K562 (cell line): ENCODE data around the gene DNAJC11. TPM values are rescaled to one million over a fixed set of nuclear protein-coding genes. Genes with fewer than 3 reads are reported as not detected.

Experiments
- BCL6 ChIP-seq: fragments of 250-450 bp; sonication (Bioruptor Pico); IDR thresholded peaks from 2 replicates; pipeline ENCODE4 v1.4.0; 2020
- BCLAF1 ChIP-seq, 2 experiments: fragments of 450-650 bp in 1 of 2; IDR thresholded peaks; 2 replicates each; pipeline ENCODE4 v1.6.1; 2011 to 2017; ENCODE audit warnings: low read depth in 2 of 2, antibody characterized with exemption in 1 of 2, borderline replicate concordance in 1 of 2, low read length in 1 of 2, mild to moderate bottlenecking in 1 of 2, mixed read lengths in 1 of 2; ENCODE audit not compliant: control insufficient read depth in 1 of 2
- CREB1 ChIP-seq, 2 experiments: sonication (generic) in 1 of 2; formaldehyde crosslinking in 1 of 2; IDR thresholded peaks; 2 replicates each; pipeline versions ENCODE4 v1.6.1 to v1.8.0; 2012 to 2022; ENCODE audit warnings: inconsistent platforms in 1 of 2, mild to moderate bottlenecking in 1 of 2, missing genetic modification reagents in 1 of 2, moderate library complexity in 1 of 2
- HES1 ChIP-seq: fragments of 450-650 bp; IDR thresholded peaks from 2 replicates; pipeline ENCODE4 v1.6.1; 2016; ENCODE audit warnings: low read depth, mild to moderate bottlenecking, moderate library complexity
- JUND ChIP-seq, 2 experiments: IDR thresholded peaks; 2 replicates in 1 of 2; 3 replicates in 1 of 2; pipeline ENCODE4 v1.6.1; 2011; ENCODE audit warnings: borderline replicate concordance in 2 of 2, low read depth in 2 of 2, low read length in 2 of 2, improper control_type of control experiment in 1 of 2, missing biosample characterization in 1 of 2, missing genetic modification characterization in 1 of 2, missing genetic modification reagents in 1 of 2
- KHSRP ChIP-seq: fragments of 450-650 bp; IDR thresholded peaks from 2 replicates; pipeline ENCODE4 v1.6.1; 2017
- MYC ChIP-seq, 2 experiments: fragments of 250-450 bp in 1 of 2; sonication (Bioruptor Pico) in 1 of 2; IDR thresholded peaks; 2 replicates each; pipeline versions ENCODE4 v1.5.1 to v1.6.1; 2012 to 2021; ENCODE audit warnings: low read depth in 2 of 2, borderline replicate concordance in 1 of 2, improper control_type of control experiment in 1 of 2, low read length in 1 of 2, mild to moderate bottlenecking in 1 of 2, moderate library complexity in 1 of 2
- MYNN ChIP-seq, 2 experiments: sonication (generic); formaldehyde crosslinking in 1 of 2; IDR thresholded peaks; 2 replicates each; pipeline versions ENCODE4 v1.5.0 to v1.6.1; 2016 to 2020; ENCODE audit warnings: antibody characterized with exemption in 1 of 2, missing genetic modification reagents in 1 of 2
- NR2C1 ChIP-seq, 2 experiments: fragments of 450-650 bp; IDR thresholded peaks; 2 replicates each; pipeline ENCODE4 v1.6.1; 2017; ENCODE audit warnings: mild to moderate bottlenecking in 2 of 2, antibody characterized with exemption in 1 of 2, inconsistent platforms in 1 of 2, missing compliant biosample characterization in 1 of 2, missing genetic modification characterization in 1 of 2
- PKNOX1 ChIP-seq: fragments of 450-650 bp; IDR thresholded peaks from 2 replicates; pipeline ENCODE4 v1.6.1; 2016
- PTBP1 ChIP-seq: fragments of 200-400 bp; formaldehyde crosslinking; IDR thresholded peaks from 2 replicates; pipeline ENCODE4 v1.6.1; 2017; ENCODE audit warnings: low read depth, low read length
- SAP30 ChIP-seq: fragments of 200-600 bp; sonication (generic); IDR thresholded peaks from 2 replicates; pipeline ENCODE4 v1.6.1; 2012; ENCODE audit warnings: borderline replicate concordance, low read depth, mild to moderate bottlenecking, moderate library complexity, low read length, control low read depth, inconsistent platforms; ENCODE audit not compliant: insufficient read depth, poor library complexity, severe bottlenecking
- TBP ChIP-seq: optimal IDR thresholded peaks from 2 replicates; pipeline ENCODE3; 2011; ENCODE audit warnings: low read depth, low read length, improper control_type of control experiment
- TFAM ChIP-seq: fragments of 250-450 bp; sonication (Bioruptor Pico); conservative IDR thresholded peaks from 2 replicates; pipeline ENCODE4 v1.5.0; 2021; ENCODE audit warnings: mild to moderate bottlenecking, moderate library complexity
- TRIM24 ChIP-seq, 2 experiments: fragments of 450-650 bp; IDR thresholded peaks; 2 replicates each; pipeline ENCODE4 v1.6.1; 2016
- ZNF143 ChIP-seq: sonication (generic); formaldehyde crosslinking; IDR thresholded peaks from 2 replicates; pipeline ENCODE4 v1.9.0; 2022; ENCODE audit warnings: mild to moderate bottlenecking, missing genetic modification reagents
- ZNF184 ChIP-seq: sonication (generic); formaldehyde crosslinking; IDR thresholded peaks from 2 replicates; pipeline ENCODE4 v1.5.0; 2020; ENCODE audit warnings: missing genetic modification reagents
- ZNF561 ChIP-seq: fragments of 450-650 bp; formaldehyde crosslinking; conservative IDR thresholded peaks from 2 replicates; pipeline ENCODE4 v1.4.0; 2020; ENCODE audit warnings: mild to moderate bottlenecking, moderate library complexity
- ZNF639 ChIP-seq, 2 experiments: fragments of 200-800 bp in 1 of 2; sonication (Bioruptor generic) in 1 of 2; sonication (generic) in 1 of 2; formaldehyde crosslinking in 1 of 2; IDR thresholded peaks in 1 of 2; conservative IDR thresholded peaks in 1 of 2; 2 replicates each; pipeline versions ENCODE4 v1.5.0 to v1.6.1; 2016 to 2020; ENCODE audit warnings: missing compliant biosample characterization in 1 of 2, missing genetic modification characterization in 1 of 2, missing genetic modification reagents in 1 of 2
- polyA plus RNA-seq, 8 experiments: library from polyadenylated mRNA; depleted of rRNA in 4 of 8; stranded (reverse) in 5 of 8; unstranded in 3 of 8; fragments of >200 nt; fragmentation: Nextera tagmentation in 2 of 8; fragmentation: Illumina TruSeq in 1 of 8; extraction: Ambion mirVana in 2 of 8; extraction: Trizol in 1 of 8; gene quantifications; 2 replicates each; pipeline versions ENCODE4 v1.2.1 to v1.2.3, GENCODE V29; 2011 to 2014; ENCODE audit warnings: inconsistent platforms in 1 of 8, missing spikeins in 1 of 8
- total RNA-seq, 7 experiments: library from RNA; depleted of rRNA in 6 of 7; stranded (reverse); fragments of >200 nt in 6 of 7; fragmentation: Illumina TruSeq in 2 of 7; extraction: Trizol in 2 of 7; gene quantifications; 2 replicates each; pipeline versions ENCODE4 v1.2.1 to v1.2.3, GENCODE V29; 2011 to 2021; ENCODE audit warnings: low replicate concordance in 1 of 7

Gene DNAJC11
- total and polyA plus RNA-seq, 9 of the 15 experiments (the other 6 are each of a cell fraction or from before 2014, with no cell fraction given): 14.1 to 123 (median 76.6) TPM

- TF ChIP-seq ZNF143: 0 out of 2 replicates have a peak, but pooled peaks have one; percentile 5
- no peak for TF ChIP-seq ZNF184 (CRISPR knock-in tag)
- TF ChIP-seq PTBP1: no peak
- TF ChIP-seq MYNN (IDR thresholded peaks at IDR 0.05): no peak
- no peak for TF ChIP-seq MYNN (CRISPR knock-in tag; IDR thresholded peaks at IDR 0.05)
- no peak; a peak in 1 of 4 replicates for TF ChIP-seq BCLAF1 (IDR thresholded peaks at IDR 0.05; ENCODE audit: borderline replicate concordance in 1 of 2, control insufficient read depth in 1 of 2, low read depth in 2 of 2, low read length in 1 of 2)
- TF ChIP-seq CREB1 (IDR thresholded peaks at IDR 0.05): peak; percentile 67
- TF ChIP-seq CREB1 (CRISPR knock-in tag; IDR thresholded peaks at IDR 0.05): peak; percentile 70
- no peak for TF ChIP-seq PKNOX1
- TF ChIP-seq MYC (IDR thresholded peaks at IDR 0.05; ENCODE audit: low read depth, low read length): no peak
- TF ChIP-seq MYC (CRISPR knock-in tag; IDR thresholded peaks at IDR 0.05; ENCODE audit: borderline replicate concordance, low read depth): no peak
- no peak for TF ChIP-seq SAP30
- TF ChIP-seq ZNF561 (CRISPR knock-in tag): no peak; the same call in 1 of the 2 replicates
- TF ChIP-seq KHSRP: 0 out of 2 replicates have a peak, but pooled peaks have one; percentile 13
- no peak for TF ChIP-seq TFAM (CRISPR knock-in tag)
- TF ChIP-seq BCL6 (CRISPR knock-in tag): no peak
- TF ChIP-seq TBP: no peak
- peak; percentile 2; the same call in 1 of the 2 replicates for TF ChIP-seq JUND (IDR thresholded peaks at IDR 0.05; ENCODE audit: borderline replicate concordance, low read depth, low read length)
- TF ChIP-seq JUND (tag; IDR thresholded peaks at IDR 0.05; ENCODE audit: borderline replicate concordance, low read depth, low read length): no peak; the same call in 2 of the 3 replicates
- TF ChIP-seq ZNF639 (CRISPR knock-in tag; conservative IDR thresholded peaks at IDR 0.05 in 1 of 2, IDR thresholded peaks at IDR 0.05 in 1 of 2): peak in 1 of 2 experiments; percentile 19; a peak in 1 of 4 replicates
- TF ChIP-seq HES1: no peak
- TF ChIP-seq TRIM24 (IDR thresholded peaks at IDR 0.05): no peak
- no peak for TF ChIP-seq NR2C1 (IDR thresholded peaks at IDR 0.05)
- TF ChIP-seq NR2C1 (tag; IDR thresholded peaks at IDR 0.05): 0 out of 2 replicates have a peak, but pooled peaks have one; percentile 39
These were observed 98.2 kb downstream of the DNAJC11 start (continued) for GRCh38 chr1:6603238-6603914.
